GM19023 (cell line): ENCODE data around the gene TRPC4AP.

Experiments
- ATAC-seq: cut with Tn5 transposase; IDR thresholded peaks from one replicate; pipeline ENCODE4 v1.9.1; 2021; ENCODE audit warnings: mild to moderate bottlenecking, moderate library complexity; ENCODE audit not compliant: unreplicated experiment

TRPC4AP gene

DNA sequence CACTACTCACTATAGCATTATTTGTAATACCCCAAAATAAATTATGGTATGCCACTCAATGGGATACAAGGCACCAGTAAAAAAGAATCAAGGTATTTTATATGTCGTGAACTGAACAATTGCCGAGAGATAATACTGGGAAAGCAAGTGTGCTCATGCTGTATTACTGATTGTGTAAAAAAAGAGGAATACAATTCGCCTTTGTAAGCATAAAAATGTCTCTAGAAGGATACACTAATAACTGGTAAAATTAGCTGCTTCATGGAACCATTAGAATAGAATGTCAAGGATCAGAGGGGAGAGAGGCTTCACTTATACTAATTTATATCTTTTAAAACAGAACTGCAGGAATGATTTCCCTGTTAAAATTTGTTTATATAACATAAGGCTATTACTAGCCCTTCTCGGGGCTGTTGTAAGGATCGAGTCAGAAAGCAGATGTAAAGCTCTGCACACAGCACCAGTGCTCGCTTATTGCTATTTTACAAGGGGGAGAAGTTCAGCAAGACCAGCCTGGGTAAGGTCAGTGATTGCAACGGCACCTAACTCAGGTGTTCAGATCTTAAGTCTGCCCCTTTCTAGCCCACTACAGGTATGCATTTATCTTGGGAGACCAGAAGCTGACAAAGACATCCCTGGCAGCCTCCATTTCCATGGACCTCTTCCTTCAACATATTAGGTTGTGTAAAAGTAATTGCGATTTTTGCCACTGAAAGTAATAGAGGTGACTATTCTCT lies 75.3 kb downstream of the TRPC4AP start:
- no peak for ATAC-seq

DNA sequence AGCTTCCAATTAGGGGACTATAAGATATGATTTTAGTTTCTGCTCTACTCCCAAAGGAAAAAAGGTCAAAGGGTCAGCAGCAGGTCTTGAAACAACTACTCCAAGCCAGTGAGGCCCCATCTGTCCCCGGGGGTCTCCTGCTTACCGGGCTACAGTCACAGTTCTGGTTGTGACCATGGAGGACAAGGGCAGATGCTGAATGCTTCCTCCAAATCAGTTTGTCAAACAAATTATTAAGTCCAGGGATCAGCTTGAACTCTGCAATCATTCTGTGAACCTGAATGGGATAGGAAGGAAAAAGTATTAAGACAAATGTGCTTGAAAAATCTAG lies 76.8 kb downstream of the TRPC4AP start:
- no peak for ATAC-seq

- ATAC-seq, result no peak
Observed at GRCh38 chr20:35014537-35014936, 78.1 kb downstream of the TRPC4AP start.

DNA sequence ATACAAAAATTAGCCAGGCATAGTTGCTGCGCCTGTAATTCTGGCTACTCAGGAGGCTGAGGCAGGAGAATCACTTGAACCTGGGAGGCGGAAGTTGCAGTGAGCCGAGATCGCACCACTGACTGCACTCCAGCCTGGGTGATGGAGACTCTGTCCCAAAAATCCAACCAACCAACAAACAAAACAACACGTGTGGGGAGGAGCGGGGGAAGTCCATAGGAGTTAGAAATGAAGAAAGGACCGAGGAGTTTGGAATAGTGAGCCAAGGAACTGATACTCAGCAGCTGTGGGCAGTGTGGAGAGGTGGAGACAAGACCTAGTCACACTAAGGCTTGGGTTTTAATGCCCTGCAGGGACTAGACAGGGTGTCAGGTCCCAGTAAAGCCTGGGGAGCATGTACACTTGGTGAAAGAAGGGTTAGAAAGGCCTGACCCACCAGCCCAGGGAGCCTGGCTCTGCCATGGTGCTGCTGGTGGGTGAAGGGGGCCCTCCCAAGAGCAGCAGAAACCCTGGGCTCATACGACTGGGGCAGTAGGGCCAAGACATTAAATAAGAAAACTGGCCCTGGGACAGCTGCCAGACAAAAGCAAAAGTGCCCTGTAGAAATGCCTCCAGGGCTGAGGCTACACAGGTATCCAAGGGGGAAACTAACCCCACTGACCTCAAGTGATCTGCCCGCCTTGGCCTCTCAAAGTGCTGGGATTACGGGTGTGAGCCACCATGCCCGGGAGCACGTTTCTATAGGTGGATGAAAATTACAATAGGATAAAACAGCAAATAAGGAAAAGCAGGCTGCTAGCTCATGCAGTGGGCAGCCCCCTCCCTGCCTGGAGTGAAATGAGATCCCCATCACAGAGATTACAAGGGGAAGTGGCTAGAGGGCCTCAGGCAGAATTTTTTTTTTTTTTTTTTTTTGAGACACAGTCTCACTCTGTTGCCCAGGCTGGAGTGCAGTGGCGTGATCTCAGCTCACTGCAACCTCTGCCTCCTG lies 78.9 kb downstream of the TRPC4AP start:
- no peak for ATAC-seq

GRCh38 chr20:35012227-35013069 lies 80.2 kb downstream of the TRPC4AP start:
- no peak for ATAC-seq

DNA sequence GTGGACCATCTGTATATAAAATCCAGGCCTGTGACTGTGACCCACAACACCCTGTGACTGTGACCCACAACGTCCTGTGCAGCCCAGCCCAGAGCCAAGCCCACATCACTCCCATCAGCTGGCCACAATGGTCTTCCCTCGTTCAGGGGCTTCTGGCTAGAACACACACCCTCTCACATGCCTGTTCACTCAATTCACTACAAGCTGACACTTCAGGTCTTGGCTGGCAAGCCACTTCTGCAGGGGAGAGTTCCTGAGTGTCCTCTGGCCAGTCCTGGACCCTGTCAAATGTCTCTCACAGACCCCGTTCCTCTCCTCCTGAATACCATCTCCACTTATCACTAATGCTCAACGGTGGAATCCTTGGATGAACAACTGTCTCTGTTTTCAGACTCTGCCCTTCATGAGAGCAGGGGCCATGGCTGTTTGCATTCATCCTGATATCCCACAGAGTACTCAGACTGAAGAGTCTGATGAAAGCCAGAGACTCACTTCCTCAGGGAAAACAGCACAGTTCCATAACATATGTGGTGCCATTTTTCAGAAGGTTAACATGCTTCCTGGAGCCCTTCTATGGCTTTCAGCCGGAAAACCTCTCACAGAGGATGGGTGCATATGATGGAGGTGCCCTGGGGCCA lies 80.9 kb downstream of the TRPC4AP start:
- no peak for ATAC-seq

- ATAC-seq, result no peak
Observed at GRCh38 chr20:35010405-35011192, 82.0 kb downstream of the TRPC4AP start.

DNA sequence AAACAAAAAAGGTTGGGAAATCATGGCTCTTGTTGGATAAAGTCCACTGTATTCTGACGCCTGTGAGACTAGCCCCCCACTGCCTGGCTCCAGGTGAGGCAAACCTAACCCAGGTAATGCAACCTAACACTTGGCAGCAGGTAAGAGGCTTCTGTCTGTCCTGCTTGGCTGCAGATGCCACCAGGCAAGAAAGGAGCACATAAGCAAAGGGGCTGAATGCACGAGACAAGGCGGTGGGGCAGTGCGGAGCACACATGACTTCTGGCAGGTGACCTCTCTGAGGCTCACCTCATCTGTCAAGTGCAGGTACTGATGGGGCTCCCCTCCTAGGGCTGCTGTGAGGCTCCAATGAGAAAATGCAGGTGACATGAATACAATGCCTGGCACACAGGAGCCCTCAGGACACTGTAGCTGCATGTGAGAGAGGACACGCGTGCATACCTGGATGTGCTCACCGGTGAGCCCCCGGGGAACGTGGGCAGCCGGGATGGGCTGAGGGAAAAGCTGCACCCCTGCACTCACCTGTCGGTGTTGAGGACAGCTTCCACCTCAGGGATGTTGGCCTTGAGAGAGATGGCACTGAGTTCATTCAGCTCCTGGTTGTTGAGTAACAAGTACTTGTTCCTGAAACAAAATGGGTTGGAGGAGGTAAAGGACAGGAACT lies 82.8 kb downstream of the TRPC4AP start:
- no peak for ATAC-seq

DNA sequence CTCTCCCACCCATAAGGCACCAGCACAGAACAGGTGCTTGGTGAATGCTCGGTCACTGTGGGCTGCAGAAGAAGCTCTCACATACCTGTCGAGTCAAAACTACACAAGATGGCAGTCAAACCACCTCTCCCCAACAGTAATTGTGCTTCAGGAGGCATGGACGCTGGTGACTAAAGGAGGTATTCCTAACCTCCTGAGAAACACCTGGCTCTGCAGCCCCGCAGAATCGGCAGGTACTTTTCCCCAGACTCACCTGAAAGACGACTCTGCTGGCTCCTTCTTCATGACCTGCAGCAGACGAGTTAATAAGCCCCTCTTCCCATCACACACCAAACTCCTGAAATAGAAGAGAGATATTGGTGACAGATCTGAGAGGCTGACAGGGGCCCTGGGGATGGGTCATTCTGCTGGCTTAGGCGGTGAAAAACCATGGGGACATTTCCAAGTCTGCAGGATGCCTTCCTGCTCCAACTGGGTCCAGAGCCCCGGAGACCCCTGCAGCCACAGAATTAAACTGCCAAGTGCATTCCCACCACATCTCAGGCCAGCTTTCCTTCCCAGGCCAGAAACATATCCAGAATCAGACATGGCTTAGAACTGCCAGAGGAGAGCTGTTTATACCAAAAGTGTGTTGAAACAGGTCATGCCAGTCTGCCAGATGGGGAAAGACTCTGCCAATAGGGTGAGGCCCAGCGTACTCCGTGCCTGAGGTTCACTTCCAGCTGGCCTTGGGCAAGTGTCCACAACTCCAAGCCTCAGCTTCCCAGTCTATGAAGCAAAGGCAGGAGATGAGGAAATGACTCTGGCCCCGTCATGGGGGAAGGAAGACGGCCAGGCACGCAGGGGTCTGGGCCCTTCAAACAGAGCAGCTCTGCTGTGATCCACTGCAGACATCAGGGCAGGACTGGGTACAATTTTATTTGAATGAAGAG lies 83.9 kb downstream of the TRPC4AP start:
- ATAC-seq, result no peak

DNA sequence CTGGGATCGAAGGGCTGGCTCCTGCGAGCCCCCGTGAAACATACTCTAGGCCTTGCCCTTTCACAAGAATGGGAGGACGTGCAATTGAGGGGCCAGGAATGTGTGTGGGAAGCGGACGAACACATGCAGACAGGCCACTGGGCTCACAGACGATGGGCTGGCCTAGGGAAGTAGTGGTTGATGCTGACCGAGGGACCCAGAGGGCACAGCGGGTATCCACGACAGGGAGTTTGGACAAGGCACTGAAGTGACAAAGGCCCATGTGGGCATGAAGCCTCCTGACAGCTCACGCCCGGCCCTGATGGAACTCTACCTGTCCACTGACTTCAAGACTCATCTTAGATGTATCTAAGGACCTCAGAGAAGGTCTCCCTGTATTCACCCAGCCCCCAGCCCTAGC lies 84.7 kb downstream of the TRPC4AP start:
- no peak for ATAC-seq

GRCh38 chr20:35007413-35007812 lies 85.2 kb downstream of the TRPC4AP start:
- no peak for ATAC-seq

- ATAC-seq, result no peak
Observed at GRCh38 chr20:35006531-35006971, 86.1 kb downstream of the TRPC4AP start.

- no peak for ATAC-seq
Observed at GRCh38 chr20:35006009-35006408, 86.6 kb downstream of the TRPC4AP start.

DNA sequence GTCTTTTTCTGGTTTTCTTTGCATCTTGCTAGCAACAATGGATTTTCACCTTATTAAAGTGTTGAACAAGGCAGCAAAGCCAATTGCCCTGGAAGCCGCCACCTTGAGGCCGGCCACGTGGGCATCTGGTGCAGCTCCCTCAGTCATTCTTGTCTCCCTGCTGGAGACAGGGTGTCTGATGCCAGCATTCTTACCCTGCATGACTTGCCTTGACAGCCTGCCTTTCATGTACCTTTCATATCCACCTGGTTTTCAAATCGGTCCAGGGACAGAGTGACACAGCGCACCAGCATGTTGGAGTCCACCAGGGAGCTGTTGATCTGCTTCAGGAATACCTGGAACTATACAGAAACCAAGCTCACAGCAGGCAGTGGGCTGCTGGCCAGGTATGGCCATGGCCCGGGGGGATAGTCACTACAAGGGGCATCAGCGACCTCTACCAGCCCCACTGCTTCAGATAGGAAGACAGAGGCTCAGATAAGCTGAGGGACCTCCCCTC lies 87.1 kb downstream of the TRPC4AP start:
- no peak for ATAC-seq

GRCh38 chr20:35004749-35005462 lies 87.7 kb downstream of the TRPC4AP start:
- no peak for ATAC-seq

DNA sequence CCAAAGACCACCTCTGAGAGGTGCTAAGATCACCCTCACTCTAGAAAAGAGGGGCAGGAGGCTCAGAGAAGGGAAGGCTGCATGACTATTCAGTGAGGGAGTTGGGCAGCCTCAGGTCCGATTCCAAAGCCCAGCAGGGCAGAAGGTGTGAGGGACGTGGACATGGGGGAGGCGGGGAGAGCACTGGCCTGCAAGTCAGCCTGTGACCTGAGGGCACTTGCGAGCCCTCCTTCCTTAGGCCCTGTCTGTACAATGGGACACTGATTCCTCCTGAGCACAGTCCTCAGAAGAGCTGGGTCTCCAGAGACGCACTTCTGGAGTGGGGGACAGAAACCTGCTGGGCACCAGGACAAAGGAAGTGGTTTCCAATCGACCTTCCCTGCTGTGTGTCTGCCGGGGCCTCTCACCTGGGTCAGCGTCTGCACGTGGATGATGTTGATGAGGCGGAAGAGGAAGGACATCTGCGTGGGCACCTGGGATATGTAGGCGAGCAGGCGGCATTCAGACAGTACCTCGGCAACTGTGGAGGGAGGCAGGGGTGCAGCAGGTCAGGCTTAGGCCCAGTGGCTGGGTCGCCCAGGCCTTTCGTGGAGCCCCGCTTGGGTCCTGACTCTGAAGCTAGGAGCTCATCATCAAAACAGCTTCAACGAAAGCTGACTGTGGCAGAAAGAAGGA lies 88.4 kb downstream of the TRPC4AP start:
- ATAC-seq, result no peak
